ENCODE data around the gene OXSM.

DNA sequence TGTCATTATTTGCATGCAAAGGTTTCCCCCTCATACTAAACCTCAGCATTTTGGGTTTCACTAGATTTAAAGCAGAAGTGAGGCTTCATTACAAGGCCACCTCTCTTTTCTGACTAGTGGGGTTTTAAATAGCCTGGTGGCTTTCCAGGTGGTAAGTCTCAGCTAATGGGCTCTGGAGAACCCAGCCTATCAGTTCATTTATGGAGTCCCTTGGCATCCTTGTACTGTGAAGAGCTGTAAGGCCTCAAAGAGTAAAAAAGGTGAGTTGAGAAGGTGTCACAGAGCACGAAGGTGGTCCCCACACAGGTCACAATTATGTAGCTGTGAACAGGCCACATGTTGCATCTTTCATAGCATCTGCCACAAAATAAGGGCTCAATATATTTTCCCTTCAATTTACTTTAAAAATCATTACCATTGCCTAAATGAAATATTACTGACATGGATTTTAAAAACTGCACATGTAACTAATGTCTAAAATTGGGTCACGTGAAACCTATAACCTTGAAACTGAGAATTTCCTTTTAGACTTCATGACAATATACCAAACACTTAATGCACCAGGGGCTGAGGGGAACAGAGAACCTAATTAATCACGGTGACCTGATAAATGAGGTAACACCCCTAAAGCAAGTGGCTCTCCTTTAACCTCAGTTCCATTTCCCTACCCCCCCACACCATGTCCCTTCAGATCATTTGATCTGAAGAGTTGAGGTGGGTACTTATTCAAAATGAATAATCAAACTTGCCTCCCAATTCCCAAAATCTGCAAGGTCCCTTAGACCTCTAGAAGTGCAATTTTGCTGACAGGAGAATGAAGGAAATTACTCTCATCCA, 7.9 kb upstream of the OXSM start:
- no peak for TF ChIP-seq SP1 (IDR thresholded peaks at IDR 0.05)
- TF ChIP-seq, protein P1, sequence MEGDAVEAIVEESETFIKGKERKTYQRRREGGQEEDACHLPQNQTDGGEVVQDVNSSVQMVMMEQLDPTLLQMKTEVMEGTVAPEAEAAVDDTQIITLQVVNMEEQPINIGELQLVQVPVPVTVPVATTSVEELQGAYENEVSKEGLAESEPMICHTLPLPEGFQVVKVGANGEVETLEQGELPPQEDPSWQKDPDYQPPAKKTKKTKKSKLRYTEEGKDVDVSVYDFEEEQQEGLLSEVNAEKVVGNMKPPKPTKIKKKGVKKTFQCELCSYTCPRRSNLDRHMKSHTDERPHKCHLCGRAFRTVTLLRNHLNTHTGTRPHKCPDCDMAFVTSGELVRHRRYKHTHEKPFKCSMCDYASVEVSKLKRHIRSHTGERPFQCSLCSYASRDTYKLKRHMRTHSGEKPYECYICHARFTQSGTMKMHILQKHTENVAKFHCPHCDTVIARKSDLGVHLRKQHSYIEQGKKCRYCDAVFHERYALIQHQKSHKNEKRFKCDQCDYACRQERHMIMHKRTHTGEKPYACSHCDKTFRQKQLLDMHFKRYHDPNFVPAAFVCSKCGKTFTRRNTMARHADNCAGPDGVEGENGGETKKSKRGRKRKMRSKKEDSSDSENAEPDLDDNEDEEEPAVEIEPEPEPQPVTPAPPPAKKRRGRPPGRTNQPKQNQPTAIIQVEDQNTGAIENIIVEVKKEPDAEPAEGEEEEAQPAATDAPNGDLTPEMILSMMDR (IDR thresholded peaks at IDR 0.05; ENCODE audit: low read depth, low read length, missing input control), result no peak
- TF ChIP-seq HNF4G (IDR thresholded peaks at IDR 0.05), result no peak
- TF ChIP-seq, protein P2, sequence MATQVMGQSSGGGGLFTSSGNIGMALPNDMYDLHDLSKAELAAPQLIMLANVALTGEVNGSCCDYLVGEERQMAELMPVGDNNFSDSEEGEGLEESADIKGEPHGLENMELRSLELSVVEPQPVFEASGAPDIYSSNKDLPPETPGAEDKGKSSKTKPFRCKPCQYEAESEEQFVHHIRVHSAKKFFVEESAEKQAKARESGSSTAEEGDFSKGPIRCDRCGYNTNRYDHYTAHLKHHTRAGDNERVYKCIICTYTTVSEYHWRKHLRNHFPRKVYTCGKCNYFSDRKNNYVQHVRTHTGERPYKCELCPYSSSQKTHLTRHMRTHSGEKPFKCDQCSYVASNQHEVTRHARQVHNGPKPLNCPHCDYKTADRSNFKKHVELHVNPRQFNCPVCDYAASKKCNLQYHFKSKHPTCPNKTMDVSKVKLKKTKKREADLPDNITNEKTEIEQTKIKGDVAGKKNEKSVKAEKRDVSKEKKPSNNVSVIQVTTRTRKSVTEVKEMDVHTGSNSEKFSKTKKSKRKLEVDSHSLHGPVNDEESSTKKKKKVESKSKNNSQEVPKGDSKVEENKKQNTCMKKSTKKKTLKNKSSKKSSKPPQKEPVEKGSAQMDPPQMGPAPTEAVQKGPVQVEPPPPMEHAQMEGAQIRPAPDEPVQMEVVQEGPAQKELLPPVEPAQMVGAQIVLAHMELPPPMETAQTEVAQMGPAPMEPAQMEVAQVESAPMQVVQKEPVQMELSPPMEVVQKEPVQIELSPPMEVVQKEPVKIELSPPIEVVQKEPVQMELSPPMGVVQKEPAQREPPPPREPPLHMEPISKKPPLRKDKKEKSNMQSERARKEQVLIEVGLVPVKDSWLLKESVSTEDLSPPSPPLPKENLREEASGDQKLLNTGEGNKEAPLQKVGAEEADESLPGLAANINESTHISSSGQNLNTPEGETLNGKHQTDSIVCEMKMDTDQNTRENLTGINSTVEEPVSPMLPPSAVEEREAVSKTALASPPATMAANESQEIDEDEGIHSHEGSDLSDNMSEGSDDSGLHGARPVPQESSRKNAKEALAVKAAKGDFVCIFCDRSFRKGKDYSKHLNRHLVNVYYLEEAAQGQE (IDR thresholded peaks at IDR 0.05), result no peak
- TF ChIP-seq, protein P3, sequence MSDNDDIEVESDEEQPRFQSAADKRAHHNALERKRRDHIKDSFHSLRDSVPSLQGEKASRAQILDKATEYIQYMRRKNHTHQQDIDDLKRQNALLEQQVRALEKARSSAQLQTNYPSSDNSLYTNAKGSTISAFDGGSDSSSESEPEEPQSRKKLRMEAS (IDR thresholded peaks at IDR 0.05), result no peak
- TF ChIP-seq, protein P4, sequence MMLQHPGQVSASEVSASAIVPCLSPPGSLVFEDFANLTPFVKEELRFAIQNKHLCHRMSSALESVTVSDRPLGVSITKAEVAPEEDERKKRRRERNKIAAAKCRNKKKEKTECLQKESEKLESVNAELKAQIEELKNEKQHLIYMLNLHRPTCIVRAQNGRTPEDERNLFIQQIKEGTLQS (IDR thresholded peaks at IDR 0.05), result no peak
- TF ChIP-seq NR2F2 (IDR thresholded peaks at IDR 0.05), result no peak
